Stimulated activated CD8-positive, alpha-beta memory T cell treated with anti-CD3 and anti-CD28 coated beads, Interleukin-2, amount 100 ng/mL, for 48 hours (primary cell): ENCODE data around the gene GALNT14.

Experiments
- DNase-seq, 2 donors: peaks; one replicate each; pipeline ENCODE4 v3.0.0-alpha.2; 2020; ENCODE audit warnings: low read depth in 2 of 2

GALNT14 gene

DNA sequence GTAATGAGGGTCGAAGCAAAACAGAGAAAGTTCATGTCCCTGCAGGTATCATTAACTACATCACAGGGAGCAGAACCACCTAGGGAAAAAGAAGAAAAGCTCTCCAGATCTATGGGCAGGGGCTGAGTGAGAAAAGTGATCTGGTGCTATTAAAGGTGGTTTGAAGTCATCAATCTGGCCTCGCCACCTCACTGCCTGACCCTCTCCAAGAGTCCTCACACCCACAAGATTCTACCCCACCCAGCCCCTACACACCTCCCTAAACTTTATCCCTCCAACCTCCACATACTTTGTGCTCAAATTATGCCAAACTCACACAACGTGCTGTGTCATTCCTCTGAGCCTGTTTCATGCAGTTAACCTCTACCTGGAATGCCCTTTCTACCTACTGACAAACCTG lies 2.2 kb downstream of the GALNT14 start:
- DNase-seq: no peak

DNA sequence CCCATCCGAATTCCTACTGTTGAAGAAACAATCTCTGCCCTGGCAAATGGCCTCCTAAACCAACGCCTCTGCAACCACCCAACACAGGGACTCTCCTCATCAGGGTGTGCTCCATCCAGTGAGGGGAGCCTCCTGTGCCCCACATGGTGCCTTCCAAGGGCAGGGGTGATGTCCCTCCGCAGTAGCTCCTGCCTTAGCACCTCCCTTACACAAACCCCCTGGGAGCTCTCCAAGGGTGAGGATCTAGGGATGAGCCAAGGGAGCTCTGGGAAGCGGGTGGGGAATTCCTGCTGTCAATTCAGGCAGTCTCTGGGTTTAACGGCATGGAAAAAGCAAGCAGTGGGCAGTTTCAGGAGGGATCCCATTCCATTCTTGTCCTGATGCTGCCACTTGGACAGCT lies 3.8 kb downstream of the GALNT14 start:
- no peak for DNase-seq

DNA sequence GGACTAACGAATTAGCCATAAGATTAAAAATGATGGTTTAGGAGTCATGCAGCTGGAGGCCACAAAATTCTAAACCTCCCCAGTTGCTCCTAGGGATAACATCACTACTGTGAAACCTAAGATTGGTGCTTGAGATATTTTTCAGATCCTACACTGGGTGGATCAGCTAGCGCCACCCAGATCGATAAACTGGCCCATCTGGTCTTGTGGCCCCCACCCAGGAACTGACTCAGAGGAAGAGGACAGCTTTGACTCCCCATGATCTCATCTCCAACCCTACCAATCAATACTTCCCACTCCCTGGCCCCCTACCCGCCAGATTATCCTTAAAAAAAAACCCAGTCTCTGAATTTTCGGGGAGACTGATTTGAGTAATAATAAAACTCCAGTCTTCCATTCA lies 5.5 kb downstream of the GALNT14 start:
- no peak for DNase-seq

DNA sequence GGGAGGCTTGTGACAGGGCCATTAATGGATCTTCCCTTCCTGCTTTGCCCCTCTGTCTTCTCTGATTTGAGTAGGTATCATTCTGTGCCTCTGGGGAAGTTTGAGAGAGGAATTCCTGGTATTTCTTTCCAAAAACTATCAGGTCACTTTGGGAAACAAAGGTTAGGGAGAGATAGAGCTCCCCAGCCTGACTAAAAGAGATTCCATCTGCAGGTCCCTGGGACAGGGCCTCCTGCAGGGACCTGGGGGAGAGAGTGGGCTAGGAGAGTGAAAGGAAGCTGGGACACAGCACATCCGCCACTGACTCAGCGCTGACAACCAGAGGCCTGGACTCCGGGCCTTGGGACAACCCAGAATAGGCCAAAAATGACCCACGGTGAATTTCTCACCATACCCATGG lies 6.4 kb downstream of the GALNT14 start:
- DNase-seq: no peak

DNA sequence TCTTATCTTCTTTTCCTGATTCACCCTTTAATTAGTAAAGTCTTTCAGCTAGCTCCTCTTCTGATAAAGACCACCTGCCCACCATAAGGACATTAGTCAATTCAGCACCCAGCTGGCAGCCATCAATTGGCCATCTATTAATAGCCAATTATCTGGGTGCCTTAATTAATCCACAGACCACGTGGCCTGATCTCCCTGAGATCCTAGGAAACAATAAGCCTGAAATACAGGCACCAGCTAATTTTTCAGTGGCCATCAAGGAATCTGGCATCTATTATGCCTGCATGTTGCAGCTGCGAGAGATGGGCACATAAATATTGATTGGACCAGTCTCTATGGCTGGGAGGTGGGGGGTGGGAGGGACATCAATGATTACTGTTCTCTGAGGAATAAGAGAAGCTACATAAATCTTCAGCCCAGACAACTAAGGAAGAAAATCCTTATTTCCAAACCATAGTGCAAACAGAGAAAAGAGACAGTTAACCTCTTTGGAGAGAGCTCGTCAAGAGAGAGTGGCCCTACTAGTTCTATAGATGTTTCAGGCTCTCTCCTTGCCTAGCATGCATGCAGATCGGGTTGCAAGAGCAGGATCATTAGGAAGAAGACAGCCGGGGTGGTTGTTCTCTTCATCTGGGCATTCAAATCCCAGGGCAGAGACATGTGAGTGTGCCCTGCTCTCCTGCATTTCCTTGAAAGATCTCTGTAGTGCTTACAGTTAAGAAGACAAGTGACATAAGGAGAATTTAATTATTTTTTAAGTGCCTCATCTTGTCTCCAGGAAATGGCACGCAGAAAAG lies 8.7 kb downstream of the GALNT14 start:
- no peak for DNase-seq

DNA sequence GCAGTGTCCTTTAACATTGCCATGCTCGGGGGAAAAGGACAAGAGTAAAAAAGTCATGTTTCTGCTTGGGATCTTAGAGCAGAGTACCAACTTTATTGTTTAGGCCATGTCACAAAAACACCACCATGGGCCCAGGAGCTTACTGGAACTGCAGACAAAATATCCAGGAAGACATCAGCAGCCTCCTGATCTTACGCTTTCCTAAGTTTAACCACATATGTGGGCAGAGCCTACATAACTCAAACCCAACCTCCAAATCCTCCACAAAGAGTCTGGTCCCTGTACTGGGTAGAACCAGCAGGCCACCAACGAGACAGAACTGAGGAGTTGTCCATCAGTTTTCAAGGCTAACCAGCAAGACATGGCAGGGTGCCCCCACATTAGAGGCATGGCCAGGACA lies 10.3 kb downstream of the GALNT14 start:
- no peak for DNase-seq

DNA sequence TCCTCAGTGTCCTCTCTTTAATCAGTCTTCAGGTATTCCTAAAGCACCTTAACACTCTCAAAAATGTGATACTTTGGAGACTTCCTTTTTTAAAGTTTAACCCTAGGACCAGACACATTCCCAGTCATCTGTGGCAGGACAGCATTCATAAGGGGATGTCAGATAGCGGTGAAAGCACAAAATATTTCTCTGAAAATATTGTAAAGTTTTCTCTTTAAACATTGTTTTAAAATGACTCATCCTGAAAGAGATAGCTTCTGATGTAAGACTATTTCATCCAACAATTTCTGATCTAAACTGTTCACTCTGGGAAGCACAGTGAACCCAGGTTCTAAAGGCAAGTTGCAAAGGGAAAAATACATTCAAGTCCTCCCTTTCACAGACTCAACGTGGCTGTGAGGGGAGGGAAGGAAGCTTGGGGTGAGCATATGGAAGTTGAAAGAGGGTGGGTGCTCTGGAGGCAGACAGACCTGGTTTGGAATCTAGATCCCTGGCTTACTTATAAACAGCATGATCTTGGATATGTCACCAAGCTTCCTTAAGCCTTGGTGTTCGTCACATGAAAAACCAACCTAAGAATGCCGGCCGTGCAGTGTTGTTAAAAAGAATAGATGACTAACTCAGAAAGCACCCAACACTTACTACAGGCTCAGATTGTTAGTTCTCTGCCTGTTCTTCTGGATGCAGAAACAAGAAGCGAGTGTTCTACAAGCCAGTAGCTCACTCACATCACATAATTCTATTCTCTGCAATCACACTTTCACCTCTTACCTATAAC lies 12.1 kb downstream of the GALNT14 start:
- DNase-seq: no peak

DNA sequence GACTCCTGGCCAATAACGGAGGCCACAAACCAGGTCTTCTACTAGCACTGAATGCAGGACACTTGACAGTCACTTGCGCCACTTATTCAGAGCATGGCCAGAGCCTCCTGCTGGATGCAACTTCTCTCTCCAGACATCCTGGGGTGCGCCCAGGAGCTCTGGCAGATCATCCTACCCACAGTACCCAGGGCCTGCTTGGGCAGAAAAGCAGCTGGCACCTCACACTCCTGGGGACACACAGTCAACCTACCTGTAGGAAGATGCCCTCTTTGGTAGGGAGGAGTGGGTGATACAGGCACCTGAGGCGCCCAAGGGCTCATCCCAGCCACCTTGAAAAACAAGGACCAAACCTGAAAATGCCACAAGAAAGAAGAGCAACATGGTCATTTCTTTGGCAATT lies 13.3 kb downstream of the GALNT14 start:
- no peak for DNase-seq

DNA sequence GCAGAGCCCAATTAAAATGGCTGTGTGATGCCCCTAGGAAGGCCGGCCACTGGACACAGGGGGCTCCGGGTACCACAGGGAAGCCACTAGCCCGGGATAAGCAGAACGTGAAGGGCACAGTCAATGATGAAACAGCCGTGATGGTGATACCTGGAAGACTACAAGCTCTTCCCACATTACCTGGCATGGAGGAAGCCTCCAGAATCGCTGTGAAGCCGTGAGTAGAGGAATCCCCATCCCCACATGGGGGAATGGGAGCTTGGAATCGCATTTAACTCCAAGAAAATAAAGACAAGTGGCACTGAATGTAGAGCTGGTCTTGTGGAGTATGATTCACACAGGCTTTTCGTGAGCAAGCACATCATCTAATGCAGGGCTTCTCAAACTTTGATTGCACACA lies 16.1 kb downstream of the GALNT14 start:
- DNase-seq: no peak

DNA sequence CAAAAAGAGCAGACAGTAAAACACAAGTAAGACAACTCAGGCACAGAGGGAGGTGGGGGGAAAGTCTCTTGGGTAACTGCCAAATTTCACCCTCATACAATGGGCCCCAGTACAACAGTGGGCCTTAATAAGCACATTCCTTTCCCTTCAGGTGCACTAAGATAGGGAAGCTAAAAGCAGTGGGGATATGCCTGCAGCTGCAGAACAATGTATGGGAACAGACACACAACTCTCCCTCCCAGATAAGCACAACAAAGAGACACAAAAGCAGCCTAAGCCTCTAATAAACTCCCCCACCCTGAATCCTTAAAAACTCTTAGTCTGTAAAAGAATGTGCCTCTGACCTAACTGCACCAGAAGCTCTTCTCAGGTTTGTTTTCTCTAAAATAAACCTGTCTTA lies 24.5 kb downstream of the GALNT14 start:
- no peak for DNase-seq

DNA sequence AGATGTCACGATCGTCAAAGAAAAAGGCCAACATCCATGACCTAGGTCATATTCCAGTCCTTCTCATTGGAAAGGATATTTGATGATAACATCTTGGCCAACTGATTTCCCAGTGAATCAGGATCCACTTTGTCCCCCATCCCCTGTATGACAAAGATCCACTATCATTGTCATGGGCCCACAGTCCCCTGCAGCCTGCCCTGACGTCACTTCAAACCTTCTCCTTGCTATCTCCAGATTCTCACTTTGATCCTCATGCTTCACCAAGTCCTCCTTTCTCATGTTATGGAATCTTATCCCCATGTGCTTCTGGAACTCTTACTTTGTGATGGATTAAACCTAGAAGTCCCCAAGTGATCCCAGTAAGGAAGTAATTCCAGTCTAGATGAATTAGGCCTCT lies 25.7 kb downstream of the GALNT14 start:
- DNase-seq: no peak

DNA sequence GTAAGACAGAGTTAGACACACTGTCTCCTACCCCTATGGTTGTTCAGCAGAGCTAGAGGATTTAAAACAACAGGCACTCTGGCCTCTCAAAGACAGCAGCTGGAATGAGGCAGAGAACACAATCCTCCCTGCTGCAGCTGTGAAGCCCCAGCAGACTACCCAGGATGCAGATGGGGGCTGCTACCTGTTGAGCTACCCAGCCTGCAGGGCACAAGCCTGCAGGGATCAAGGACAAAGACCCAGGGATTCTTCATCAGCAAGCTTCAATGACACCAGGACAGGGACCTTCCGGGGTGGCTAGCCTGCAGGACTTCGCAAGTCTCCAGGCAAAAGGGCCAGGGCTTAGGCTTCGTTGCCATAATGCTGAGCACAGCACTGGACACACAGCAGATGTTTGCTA lies 27.2 kb downstream of the GALNT14 start:
- DNase-seq: no peak

DNA sequence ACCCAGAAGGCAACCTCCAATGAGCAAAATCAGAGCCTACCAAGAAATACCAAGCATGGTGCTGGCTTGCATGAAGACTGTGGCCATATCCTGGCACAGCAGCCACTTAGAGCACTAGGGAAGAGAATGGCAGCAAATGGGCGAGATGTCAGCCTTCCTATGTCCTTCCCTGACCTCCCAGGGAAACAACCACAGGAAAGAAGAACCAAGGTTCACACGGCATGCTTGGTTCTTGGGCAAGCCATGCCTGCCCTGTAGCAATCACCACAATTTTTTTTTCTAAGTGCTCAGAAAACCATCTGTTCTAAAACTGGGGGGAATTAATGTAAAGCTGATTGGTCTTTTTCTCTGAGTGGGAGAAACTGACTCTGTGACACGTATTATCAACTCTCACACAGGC lies 27.8 kb downstream of the GALNT14 start:
- DNase-seq: no peak

DNA sequence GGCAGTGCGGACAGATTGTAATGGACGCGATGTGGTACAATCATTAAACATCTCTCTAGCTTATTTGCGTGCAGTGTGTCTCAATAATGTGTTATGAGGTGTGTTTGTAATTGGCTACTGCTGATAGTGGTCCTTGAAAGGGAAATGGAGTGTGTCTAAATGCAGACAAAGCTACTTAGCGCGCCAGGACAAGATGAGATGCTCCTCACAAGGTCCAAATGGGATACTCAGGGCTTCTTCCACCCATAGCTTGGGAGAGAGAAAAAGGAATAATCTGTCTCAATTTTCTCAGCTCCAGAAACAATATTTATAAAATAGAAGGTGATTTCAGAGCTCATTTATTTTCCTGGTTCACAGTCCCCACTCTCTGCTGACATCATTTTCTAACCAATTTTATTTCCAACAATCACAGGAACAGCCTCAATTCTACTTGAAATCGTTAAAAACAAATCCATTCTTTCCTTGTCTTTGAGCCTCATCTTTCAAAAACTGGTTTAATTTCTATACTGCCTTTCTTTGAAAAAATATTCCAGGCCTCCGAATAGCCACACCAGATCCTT lies 28.5 kb downstream of the GALNT14 start:
- no peak for DNase-seq

DNA sequence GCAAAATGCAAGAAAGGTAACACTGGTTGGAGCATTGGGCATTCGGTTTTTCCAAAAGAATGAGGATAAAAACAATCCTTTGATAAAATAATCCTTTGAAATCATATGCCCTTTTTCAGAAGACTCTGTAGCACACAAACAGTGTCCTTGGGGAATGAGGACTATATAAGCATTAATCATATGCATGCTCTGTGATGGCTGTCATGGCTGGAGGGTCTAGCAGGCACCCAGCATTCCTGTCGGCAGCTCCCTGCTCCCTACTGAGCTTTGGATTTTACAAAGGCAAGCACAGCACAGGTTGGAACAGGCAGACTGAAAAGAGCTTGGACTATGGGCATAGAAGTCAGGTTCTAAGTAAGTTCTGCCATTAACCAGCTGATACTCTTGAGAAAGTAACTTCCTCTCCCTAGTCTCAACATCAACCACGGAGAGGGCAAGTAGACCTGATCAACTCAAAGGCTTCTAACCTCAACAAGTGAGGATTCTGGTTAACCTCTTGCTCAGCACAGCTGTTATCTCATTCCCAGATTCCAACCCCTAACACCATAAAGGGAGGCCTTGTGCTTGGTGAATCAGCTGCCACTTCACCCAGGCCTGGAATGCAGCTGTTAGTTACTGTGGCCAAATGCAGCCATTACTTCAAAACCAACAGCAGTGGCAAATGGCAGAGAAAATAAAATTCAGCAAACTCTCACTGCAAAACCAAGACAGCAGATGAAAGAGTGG lies 29.5 kb downstream of the GALNT14 start:
- DNase-seq: no peak

DNA sequence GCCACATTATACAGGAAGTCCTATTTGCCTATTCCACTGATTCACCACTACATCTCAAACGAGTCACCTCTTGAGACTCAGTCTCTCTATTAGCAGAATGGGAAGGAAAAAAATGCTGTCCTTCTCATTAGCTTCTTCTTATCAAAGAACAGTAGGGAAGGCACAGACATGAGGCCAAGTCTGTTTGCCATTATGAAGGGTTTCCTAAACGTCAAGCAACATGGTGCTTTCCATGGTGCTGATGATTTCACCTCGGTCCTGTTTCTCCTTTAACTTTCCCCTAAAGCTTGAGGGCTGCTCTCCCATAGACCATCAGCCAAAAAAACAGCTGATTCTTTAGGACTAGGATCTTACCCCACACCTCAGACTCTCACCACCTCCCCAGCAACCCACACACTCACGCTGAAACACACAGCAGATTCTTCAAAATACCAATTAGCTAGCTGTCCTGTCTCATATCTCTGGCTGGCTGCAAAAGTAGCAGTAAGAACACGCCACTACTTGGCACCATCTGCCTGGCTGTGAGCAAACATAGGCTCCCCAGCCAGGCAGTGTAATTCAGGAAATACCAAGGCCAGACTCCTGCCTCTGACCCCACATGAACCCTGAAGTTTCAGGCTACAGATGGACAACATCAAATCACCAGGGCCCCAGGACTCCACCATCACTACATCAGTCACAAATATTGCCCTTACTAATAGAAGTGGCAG lies 30.5 kb downstream of the GALNT14 start:
- DNase-seq: no peak

DNA sequence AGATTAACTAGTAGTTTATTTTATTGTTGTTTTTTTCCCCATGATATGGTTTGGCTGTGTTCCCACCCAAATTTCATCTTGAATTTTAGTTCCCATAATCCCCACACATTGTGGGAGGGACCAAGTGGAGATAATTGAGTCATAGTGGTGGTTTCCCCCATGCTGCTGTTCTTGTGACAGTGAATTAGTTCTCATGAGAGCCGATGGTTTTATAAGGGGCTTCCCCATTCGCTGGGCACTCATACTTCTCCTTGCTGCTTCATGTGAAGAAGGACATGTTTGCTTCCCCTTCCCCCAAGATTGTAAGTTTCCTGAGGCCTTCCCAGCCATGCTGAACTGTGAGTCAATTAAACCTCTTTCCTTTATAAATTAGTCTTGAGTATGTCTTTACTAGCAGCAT lies 36.5 kb downstream of the GALNT14 start:
- DNase-seq: no peak

DNA sequence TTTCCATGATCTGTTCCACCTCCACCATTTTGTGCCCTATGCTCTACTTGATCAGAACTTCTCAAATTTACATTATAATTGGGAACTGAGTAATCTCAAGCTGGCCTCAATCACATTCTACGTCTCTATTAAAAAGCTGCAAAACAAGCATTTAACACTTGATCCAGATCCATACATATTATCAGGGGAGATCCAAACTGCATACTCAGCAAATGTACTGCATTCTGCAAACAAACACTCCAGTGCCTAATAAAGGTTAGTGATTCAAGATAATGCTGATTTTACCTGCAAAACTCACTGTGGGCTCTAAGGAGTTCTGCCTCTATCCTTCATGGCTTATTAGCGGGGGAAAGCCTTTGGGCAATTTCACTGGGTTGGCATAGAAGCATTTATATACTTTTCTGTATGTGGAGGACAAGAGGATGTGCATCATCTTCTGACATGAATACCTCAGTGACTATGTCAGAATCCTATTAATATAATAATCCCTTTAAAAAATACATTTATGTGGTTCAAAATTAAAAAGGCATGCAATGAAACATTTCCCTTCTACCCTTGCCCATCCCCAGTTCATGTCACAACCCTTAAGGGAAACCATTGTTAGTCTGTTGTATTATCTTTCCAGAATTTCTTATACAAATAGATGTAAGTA lies 40.2 kb downstream of the GALNT14 start:
- DNase-seq: no peak

DNA sequence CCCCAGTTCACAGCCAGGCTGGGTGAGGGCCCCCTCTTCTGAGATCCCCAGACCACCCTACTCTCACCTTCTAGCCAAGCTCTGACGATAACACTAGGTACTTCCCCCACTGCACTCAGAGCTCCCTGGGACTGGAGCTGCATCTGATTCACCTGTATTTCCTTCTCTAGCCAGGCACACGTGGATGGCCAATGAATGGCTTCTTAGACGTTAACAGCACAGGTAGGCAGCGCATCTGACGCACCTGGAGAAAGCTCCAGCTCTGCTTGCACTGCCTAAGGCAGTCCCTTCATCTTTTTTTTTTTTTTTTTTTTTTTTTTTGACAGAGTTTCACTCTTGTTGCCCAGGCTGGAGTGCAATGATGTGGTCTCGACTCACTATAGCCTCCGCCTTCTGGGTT lies 48.1 kb downstream of the GALNT14 start:
- DNase-seq: no peak

DNA sequence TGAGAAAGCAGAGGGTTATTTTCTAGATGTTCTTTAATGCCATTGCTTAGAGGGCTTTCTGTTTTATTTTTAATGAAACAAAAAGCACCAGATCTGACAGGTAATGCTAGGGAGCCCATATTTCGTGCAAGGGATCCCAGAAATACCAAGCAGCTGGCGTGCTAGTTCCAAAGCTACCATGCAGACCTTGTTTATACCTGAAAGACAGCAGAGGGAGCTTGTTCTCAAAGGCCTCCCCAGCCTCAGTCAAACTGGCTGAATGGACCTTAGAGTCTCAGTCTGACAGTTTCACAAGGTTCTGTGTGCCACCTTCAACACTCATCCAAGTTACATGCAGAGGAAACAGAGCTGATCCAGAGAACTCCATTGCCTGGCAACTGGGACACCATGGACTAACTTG lies 48.6 kb downstream of the GALNT14 start:
- no peak for DNase-seq

DNA sequence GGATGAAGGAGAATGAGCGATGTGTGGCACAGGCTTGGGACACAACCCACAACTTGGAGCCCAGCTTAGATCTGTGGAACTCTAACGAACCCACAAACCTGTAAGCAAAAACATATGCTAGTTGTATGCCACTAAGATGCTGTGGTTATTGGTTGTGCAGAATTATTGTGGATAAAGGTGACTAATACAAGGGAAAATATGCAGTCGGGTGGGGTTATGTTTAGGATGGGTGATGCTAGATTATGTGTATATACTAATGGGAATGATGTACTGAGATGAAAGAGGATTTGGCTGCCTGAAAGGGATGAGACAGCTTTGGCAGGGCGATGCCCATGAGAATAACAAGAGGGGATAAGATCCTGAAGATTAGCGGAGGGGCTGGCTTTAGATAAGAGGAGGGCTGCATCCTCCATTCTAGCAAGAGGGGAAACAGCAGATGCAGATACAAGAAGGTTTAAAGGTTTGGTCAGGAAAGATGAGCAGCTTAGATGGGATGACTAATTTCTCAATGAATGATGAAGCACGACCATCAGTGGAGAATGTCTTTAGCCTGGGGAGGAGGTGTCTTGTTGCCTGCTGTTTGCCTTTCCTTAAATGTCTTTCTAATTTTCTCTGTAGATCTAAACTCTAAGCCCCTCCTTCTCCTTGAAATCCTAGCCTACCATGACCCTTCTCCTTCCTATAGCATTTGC lies 49.6 kb downstream of the GALNT14 start:
- DNase-seq: no peak
